ENCODE results near the gene JARID2. TPM values are rescaled to one million over a fixed set of nuclear protein-coding genes. Genes with fewer than 3 reads are reported as not detected.

Gene JARID2
- total and polyA plus RNA-seq, 10 of the 15 experiments (the other 5 are each of a cell fraction or from before 2014, with no cell fraction given): 4.2 to 21.6 (median 11.7) TPM

GRCh38 chr6:15500901-15501825, 255.3 kb downstream of the JARID2 start:
- H3K27ac ChIP-seq (ENCODE audit: control insufficient read depth, insufficient read depth): no peak overlapping the region
- RAD21 ChIA-PET (ENCODE audit: unreplicated experiment): no interaction called here
- no peak overlapping the region for H3K9ac ChIP-seq (ENCODE audit: control insufficient read depth, insufficient read depth, low read length)
- 87% methylated on average over 33 of the region's 38 CpGs for WGBS (ENCODE audit: insufficient coverage, insufficient replicate concordance, low lambda C conversion rate, missing lambda C conversion rate)
- no peak overlapping the region for H3K4me2 ChIP-seq (ENCODE audit: control insufficient read depth, insufficient read depth)
- no peaks in the 10 kb centered on the region for H3K79me2 ChIP-seq (ENCODE audit: control insufficient read depth, insufficient read depth, low read length)
- no peak overlapping the region for H3K4me3 ChIP-seq
- intact Hi-C loops (cut with micrococcal nuclease; ENCODE audit: unreplicated experiment) (no loop called here), in situ Hi-C loops (cut with MboI) (no loop called here)
- SMC1A ChIA-PET (ENCODE audit: uncharacterized antibody, unreplicated experiment): no interaction called here
- peaks cover 23 to 53% of the 10 kb centered on the region in 2 experiments for H3K36me3 ChIP-seq (ENCODE audit: control insufficient read depth in 2 of 2, insufficient read depth in 2 of 2, low read length in 1 of 2)
- H2AFZ ChIP-seq (ENCODE audit: control insufficient read depth, low read depth, low read length): no peak overlapping the region
- TF ChIP-seq SIN3A (IDR thresholded peaks at IDR 0.05; ENCODE audit: low read depth, low read length): no peak
- TF ChIP-seq PKNOX1 (IDR thresholded peaks at IDR 0.05): no peak
- TF ChIP-seq HCFC1 (IDR thresholded peaks at IDR 0.05; ENCODE audit: low read length): no peak
- no peak for TF ChIP-seq TAF1 (IDR thresholded peaks at IDR 0.05; ENCODE audit: borderline replicate concordance, low read depth, low read length)
- no peak for TF ChIP-seq MEF2A (IDR thresholded peaks at IDR 0.05; ENCODE audit: insufficient read depth, low read depth, low read length)
- TF ChIP-seq YBX1 (IDR thresholded peaks at IDR 0.05): no peak
- TF ChIP-seq MEF2B (IDR thresholded peaks at IDR 0.05; ENCODE audit: partially characterized antibody, poor library complexity, severe bottlenecking): no peak
- no peak for TF ChIP-seq ESRRA (IDR thresholded peaks at IDR 0.05; ENCODE audit: low read length)
- no peak for TF ChIP-seq ZBTB40 (IDR thresholded peaks at IDR 0.05; ENCODE audit: borderline replicate concordance)
- no peak for TF ChIP-seq RCOR1 (conservative IDR thresholded peaks at IDR 0.05; ENCODE audit: low read depth, low read length)
- TF ChIP-seq CEBPB (IDR thresholded peaks at IDR 0.05; ENCODE audit: borderline replicate concordance in 1 of 2, low read depth in 2 of 2, low read length in 2 of 2): no peak
- TF ChIP-seq RAD51 (IDR thresholded peaks at IDR 0.05): no peak
- TF ChIP-seq NFXL1 (IDR thresholded peaks at IDR 0.05; ENCODE audit: borderline replicate concordance): no peak
- no peak for TF ChIP-seq SKIL (IDR thresholded peaks at IDR 0.05; ENCODE audit: low read depth, poor library complexity, severe bottlenecking)
- TF ChIP-seq PAX5 (IDR thresholded peaks at IDR 0.05; ENCODE audit: borderline replicate concordance, low read depth, low read length): no peak
- BruUV-seq (replicated peaks): no TSS peak
- DNase-seq (ENCODE audit: low read depth, low spot score) (no peak), FAIRE-seq (no peak), ATAC-seq (no peak)
- H3K4me1 ChIP-seq (ENCODE audit: control insufficient read depth, insufficient read depth, low read length): no peaks in the 10 kb centered on the region
- no peaks in the 10 kb centered on the region for H3K9me3 ChIP-seq (replicated peaks; ENCODE audit: control insufficient read depth, insufficient read depth, low read length)
- CTCF ChIA-PET: interaction anchor here (0.6 kb wide), 1 partner anchor 717 kb away, joined by 3 read pairs; no protein-coding TSS in a partner anchor
- no peaks in the 10 kb centered on the region for H4K20me1 ChIP-seq (ENCODE audit: control insufficient read depth, insufficient read depth)
- POLR2A ChIA-PET: interaction anchor here (0.6 kb wide), 1 partner anchor 336 kb away, joined by 3 read pairs; no protein-coding TSS in a partner anchor
- no peaks in the 10 kb centered on the region for H3K27me3 ChIP-seq (replicated peaks in 1 of 2; ENCODE audit: control insufficient read depth in 2 of 2, insufficient read depth in 2 of 2, low read length in 1 of 2)
